Activated T-cell treated with anti-CD3 and anti-CD28 coated beads, Interleukin-2, amount 50 U/mL, for 4 hours (primary cell): ENCODE results near the gene DENND1B. TPM values are rescaled to one million over a fixed set of nuclear protein-coding genes. Genes with fewer than 3 reads are reported as not detected.
"Not testable (repeated sequence)": the region's sequence is repeated elsewhere in the genome, so short reads cannot be mapped to it uniquely, and the experiment has no call there.

Experiments
- ATAC-seq, 2 donors: fragments of 200-7000 bp; cut with Tn5 transposase; one replicate each; pipeline ENCODE4 v1.10.0; 2021
- DNase-seq: peaks from one replicate; pipeline ENCODE4 v3.0.0-alpha.2; 2020
- H3K27me3 Mint-ChIP-seq: one replicate; pipeline ENCODE4 v1.8.0; 2021; ENCODE audit warnings: low read depth, mixed read lengths
- H3K36me3 Mint-ChIP-seq: one replicate; pipeline ENCODE4 v1.8.0; 2022; ENCODE audit warnings: mixed read lengths; ENCODE audit not compliant: insufficient read depth
- H3K4me1 Mint-ChIP-seq: one replicate; pipeline ENCODE4 v1.8.0; 2021; ENCODE audit warnings: low read depth, mixed read lengths
- H3K4me3 Mint-ChIP-seq: one replicate; pipeline ENCODE4 v1.8.0; 2021; ENCODE audit warnings: mild to moderate bottlenecking, moderate library complexity, mixed read lengths
- H3K9me3 Mint-ChIP-seq: one replicate; pipeline ENCODE4 v1.8.0; 2021; ENCODE audit warnings: mixed read lengths
- total RNA-seq, 3 donors: library from RNA; stranded (reverse); gene quantifications; one replicate each; pipeline ENCODE4 v1.2.1, GENCODE V29; 2021

Gene DENND1B
- total RNA-seq, 3 donors from 2014 or later = 7.7 to 9.0 (median 9.0) TPM

- peaks cover 36% of the 10 kb centered on the region for H3K36me3 Mint-ChIP-seq
- ATAC-seq = no peak
- H3K4me1 Mint-ChIP-seq = no peaks in the 10 kb centered on the region
- no peaks in the 10 kb centered on the region for H3K27me3 Mint-ChIP-seq
- H3K9me3 Mint-ChIP-seq = no peaks in the 10 kb centered on the region
- no peak overlapping the region for H3K4me3 Mint-ChIP-seq
- DNase-seq = no peak
These were observed 189.5 kb downstream of the DENND1B start for GRCh38 chr1:197585809-197586208.

GRCh38 chr1:197577580-197577979, 197.7 kb downstream of the DENND1B start:
- Mint-ChIP-seq H3K4me1 (no peaks in the 10 kb centered on the region), H3K27me3 (no peaks in the 10 kb centered on the region), H3K9me3 (no peaks in the 10 kb centered on the region), H3K36me3 (peaks cover 63% of the 10 kb centered on the region), H3K4me3 (no peak overlapping the region)
- no peak for DNase-seq
- no peak for ATAC-seq

- ATAC-seq, H3K27me3 Mint-ChIP-seq, DNase-seq, H3K9me3 Mint-ChIP-seq, H3K4me1 Mint-ChIP-seq, H3K4me3 Mint-ChIP-seq: not testable (repeated sequence)
- H3K36me3 Mint-ChIP-seq = peaks cover 63% of the 10 kb centered on the region
These were observed 199.7 kb downstream of the DENND1B start for GRCh38 chr1:197575531-197575930.

GRCh38 chr1:197572169-197572568, 203.1 kb downstream of the DENND1B start:
- H3K4me1 Mint-ChIP-seq = no peaks in the 10 kb centered on the region
- H3K9me3 Mint-ChIP-seq = peaks cover 29% of the 10 kb centered on the region
- ATAC-seq (no peak), DNase-seq (no peak)
- no peaks in the 10 kb centered on the region for H3K27me3 Mint-ChIP-seq
- peaks cover 77% of the 10 kb centered on the region for H3K36me3 Mint-ChIP-seq
- H3K4me3 Mint-ChIP-seq = no peak overlapping the region

GRCh38 chr1:197567442-197567841, 207.8 kb downstream of the DENND1B start:
- no peaks in the 10 kb centered on the region for H3K27me3 Mint-ChIP-seq
- ATAC-seq = no peak
- no peaks in the 10 kb centered on the region for H3K4me1 Mint-ChIP-seq
- no peak overlapping the region for H3K4me3 Mint-ChIP-seq
- H3K36me3 Mint-ChIP-seq = peaks cover 56% of the 10 kb centered on the region
- H3K9me3 Mint-ChIP-seq = peaks cover 36% of the 10 kb centered on the region
- no peak for DNase-seq

GRCh38 chr1:197561041-197561440, 214.2 kb downstream of the DENND1B start:
- H3K27me3 Mint-ChIP-seq = no peaks in the 10 kb centered on the region
- no peaks in the 10 kb centered on the region for H3K4me1 Mint-ChIP-seq
- no peaks in the 10 kb centered on the region for H3K9me3 Mint-ChIP-seq
- peaks cover 10% of the 10 kb centered on the region for H3K36me3 Mint-ChIP-seq
- ATAC-seq = no peak
- no peak for DNase-seq
- H3K4me3 Mint-ChIP-seq = no peak overlapping the region

GRCh38 chr1:197559655-197560054, 215.6 kb downstream of the DENND1B start:
- DNase-seq (no peak), ATAC-seq (no peak)
- Mint-ChIP-seq H3K9me3 (no peaks in the 10 kb centered on the region), H3K36me3 (peaks cover 12% of the 10 kb centered on the region), H3K4me3 (no peak overlapping the region), H3K4me1 (no peaks in the 10 kb centered on the region), H3K27me3 (no peaks in the 10 kb centered on the region)

GRCh38 chr1:197559244-197559643, 216.0 kb downstream of the DENND1B start:
- Mint-ChIP-seq H3K27me3 (no peaks in the 10 kb centered on the region), H3K4me3 (no peak overlapping the region), H3K36me3 (peaks cover 12% of the 10 kb centered on the region), H3K9me3 (no peaks in the 10 kb centered on the region), H3K4me1 (no peaks in the 10 kb centered on the region)
- DNase-seq = no peak
- no peak for ATAC-seq

- ATAC-seq (no peak), DNase-seq (no peak)
- Mint-ChIP-seq H3K27me3 (no peaks in the 10 kb centered on the region), H3K36me3 (peaks cover 2% of the 10 kb centered on the region), H3K9me3 (no peaks in the 10 kb centered on the region), H3K4me3 (no peak overlapping the region), H3K4me1 (no peaks in the 10 kb centered on the region)
These were observed 218.0 kb downstream of the DENND1B start for GRCh38 chr1:197557302-197557701.

GRCh38 chr1:197553281-197553680, 222.0 kb downstream of the DENND1B start:
- ATAC-seq = no peak
- H3K4me1 Mint-ChIP-seq = no peaks in the 10 kb centered on the region

GRCh38 chr1:197546989-197547388, 228.3 kb downstream of the DENND1B start:
- no peaks in the 10 kb centered on the region for H3K4me1 Mint-ChIP-seq
- peaks cover 13% of the 10 kb centered on the region for H3K36me3 Mint-ChIP-seq
- H3K9me3 Mint-ChIP-seq = no peaks in the 10 kb centered on the region
- H3K27me3 Mint-ChIP-seq = no peaks in the 10 kb centered on the region
- ATAC-seq (no peak), DNase-seq (no peak)
- no peak overlapping the region for H3K4me3 Mint-ChIP-seq

More at GRCh38 chr1:197553281-197553680, 222.0 kb downstream of the DENND1B start:
- no peaks in the 10 kb centered on the region for H3K9me3 Mint-ChIP-seq
- H3K36me3 Mint-ChIP-seq = peaks cover 12% of the 10 kb centered on the region
- H3K27me3 Mint-ChIP-seq = no peaks in the 10 kb centered on the region
- no peak overlapping the region for H3K4me3 Mint-ChIP-seq
- no peak for DNase-seq

GRCh38 chr1:197544553-197544952, 230.7 kb downstream of the DENND1B start:
- DNase-seq (no peak), ATAC-seq (no peak)
- Mint-ChIP-seq H3K4me3 (no peak overlapping the region), H3K36me3 (peaks cover 4% of the 10 kb centered on the region), H3K9me3 (no peaks in the 10 kb centered on the region), H3K4me1 (no peaks in the 10 kb centered on the region), H3K27me3 (no peaks in the 10 kb centered on the region)

- H3K9me3 Mint-ChIP-seq = no peaks in the 10 kb centered on the region
- no peak for DNase-seq
- no peak overlapping the region for H3K4me3 Mint-ChIP-seq
These were observed 231.2 kb downstream of the DENND1B start for GRCh38 chr1:197544130-197544529.

GRCh38 chr1:197541411-197541810, 233.9 kb downstream of the DENND1B start:
- Mint-ChIP-seq H3K9me3 (no peaks in the 10 kb centered on the region), H3K27me3 (no peaks in the 10 kb centered on the region), H3K4me3 (no peak overlapping the region), H3K36me3 (peaks cover 5% of the 10 kb centered on the region), H3K4me1 (no peaks in the 10 kb centered on the region)
- DNase-seq (no peak), ATAC-seq (no peak)

More at GRCh38 chr1:197544130-197544529, 231.2 kb downstream of the DENND1B start:
- Mint-ChIP-seq H3K36me3 (peaks cover 5% of the 10 kb centered on the region), H3K4me1 (no peaks in the 10 kb centered on the region), H3K27me3 (no peaks in the 10 kb centered on the region)
- ATAC-seq = no peak

GRCh38 chr1:197526736-197527371, 248.4 kb downstream of the DENND1B start:
- Mint-ChIP-seq H3K36me3 (no peaks in the 10 kb centered on the region), H3K27me3 (no peaks in the 10 kb centered on the region), H3K4me3 (no peak overlapping the region), H3K4me1 (no peaks in the 10 kb centered on the region), H3K9me3 (no peaks in the 10 kb centered on the region)
- DNase-seq (no peak), ATAC-seq (no peak)
